Measurements from ENCODE around the gene MMP3.

DNA sequence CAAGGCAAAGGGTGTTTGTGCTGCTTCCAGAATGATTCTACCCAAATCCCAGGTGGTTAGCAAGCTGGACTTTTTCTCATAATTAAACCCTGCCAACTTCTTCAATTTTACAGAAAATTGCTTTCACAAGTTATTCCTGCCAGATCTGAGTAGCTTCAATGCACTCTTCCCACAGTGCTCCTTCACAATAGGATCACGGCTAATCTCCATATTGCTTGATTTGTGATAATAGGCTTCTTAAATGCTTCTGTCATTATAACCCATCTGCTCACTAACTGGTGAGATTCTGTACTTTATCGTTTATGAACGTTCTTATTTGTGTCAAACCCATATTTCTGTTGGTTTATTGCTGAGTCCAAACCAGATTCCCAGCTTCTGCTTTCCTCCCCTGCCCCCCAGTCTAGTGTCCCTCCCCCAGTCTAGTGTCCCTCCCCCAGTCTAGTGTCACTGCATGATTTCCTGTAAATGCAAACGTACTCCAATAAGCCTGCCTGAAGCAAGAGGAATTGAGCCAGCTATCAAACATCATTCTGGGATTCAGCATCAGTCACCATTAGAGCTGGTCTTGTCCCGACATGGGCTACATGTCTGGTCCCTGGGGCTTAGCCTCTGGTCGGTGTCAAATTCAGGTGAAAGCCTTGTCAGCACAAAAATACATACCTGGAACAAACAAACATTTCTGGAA, 14.0 kb downstream of the MMP3 start:
- TF ChIP-seq, protein P1, sequence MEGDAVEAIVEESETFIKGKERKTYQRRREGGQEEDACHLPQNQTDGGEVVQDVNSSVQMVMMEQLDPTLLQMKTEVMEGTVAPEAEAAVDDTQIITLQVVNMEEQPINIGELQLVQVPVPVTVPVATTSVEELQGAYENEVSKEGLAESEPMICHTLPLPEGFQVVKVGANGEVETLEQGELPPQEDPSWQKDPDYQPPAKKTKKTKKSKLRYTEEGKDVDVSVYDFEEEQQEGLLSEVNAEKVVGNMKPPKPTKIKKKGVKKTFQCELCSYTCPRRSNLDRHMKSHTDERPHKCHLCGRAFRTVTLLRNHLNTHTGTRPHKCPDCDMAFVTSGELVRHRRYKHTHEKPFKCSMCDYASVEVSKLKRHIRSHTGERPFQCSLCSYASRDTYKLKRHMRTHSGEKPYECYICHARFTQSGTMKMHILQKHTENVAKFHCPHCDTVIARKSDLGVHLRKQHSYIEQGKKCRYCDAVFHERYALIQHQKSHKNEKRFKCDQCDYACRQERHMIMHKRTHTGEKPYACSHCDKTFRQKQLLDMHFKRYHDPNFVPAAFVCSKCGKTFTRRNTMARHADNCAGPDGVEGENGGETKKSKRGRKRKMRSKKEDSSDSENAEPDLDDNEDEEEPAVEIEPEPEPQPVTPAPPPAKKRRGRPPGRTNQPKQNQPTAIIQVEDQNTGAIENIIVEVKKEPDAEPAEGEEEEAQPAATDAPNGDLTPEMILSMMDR (IDR thresholded peaks at IDR 0.05; ENCODE audit: insufficient read depth, low read length, poor library complexity, severe bottlenecking) = no peak
- no peak for TF ChIP-seq EZH2phosphoT487 (conservative IDR thresholded peaks at IDR 0.05; ENCODE audit: low read length)

Measured in SU-DHL-6 (cell line).